HepG2 (cell line): ENCODE data around the gene TBCD.

Experiments
- CBX5 ChIP-seq: sonication (generic); formaldehyde crosslinking; IDR thresholded peaks from 2 replicates; pipeline ENCODE4 v1.4.0; 2020; ENCODE audit warnings: missing genetic modification reagents, borderline replicate concordance
- CTCF ChIP-seq: sonication (generic); formaldehyde crosslinking; IDR thresholded peaks from 2 replicates; pipeline ENCODE4 v1.5.0; 2020; ENCODE audit warnings: mild to moderate bottlenecking, missing genetic modification reagents, moderate library complexity
- GLI4 ChIP-seq: sonication (generic); formaldehyde crosslinking; IDR thresholded peaks from 2 replicates; pipeline ENCODE4 v1.5.1; 2020; ENCODE audit warnings: missing genetic modification reagents, mild to moderate bottlenecking, moderate library complexity, borderline replicate concordance
- MYC ChIP-seq: sonication (generic); formaldehyde crosslinking; IDR thresholded peaks from 2 replicates; pipeline ENCODE4 v1.9.0; 2021; ENCODE audit warnings: missing genetic modification reagents, borderline replicate concordance
- RAD21 ChIP-seq: fragments of 450-650 bp; formaldehyde crosslinking; IDR thresholded peaks from 2 replicates; pipeline ENCODE4 v1.5.0; 2020; ENCODE audit warnings: mild to moderate bottlenecking
- TCF12 ChIP-seq, 2 experiments: fragments of 450-650 bp in 1 of 2; sonication (generic) in 1 of 2; formaldehyde crosslinking in 1 of 2; IDR thresholded peaks; 2 replicates each; pipeline versions ENCODE4 v1.6.1 to v1.8.0; 2017 to 2022; ENCODE audit warnings: antibody characterized with exemption in 1 of 2, mild to moderate bottlenecking in 1 of 2, missing genetic modification reagents in 1 of 2, moderate library complexity in 1 of 2
- ZNF281 ChIP-seq: sonication (generic); formaldehyde crosslinking; IDR thresholded peaks from 2 replicates; pipeline ENCODE4 v1.4.0; 2020; ENCODE audit warnings: missing genetic modification reagents, borderline replicate concordance

GRCh38 chr17:82854226-82854625 is 102.4 kb downstream of the TBCD start:
- TF ChIP-seq CTCF (CRISPR knock-in tag) (no peak), TCF12 (IDR thresholded peaks at IDR 0.05) (no peak), TCF12 (CRISPR knock-in tag; IDR thresholded peaks at IDR 0.05) (no peak), CBX5 (CRISPR knock-in tag) (no peak), ZNF281 (CRISPR knock-in tag) (no peak), RAD21 (CRISPR knock-in tag) (no peak), MYC (CRISPR knock-in tag) (no peak), GLI4 (no peak)
